Stimulated activated CD4-positive, alpha-beta T cell treated with anti-CD3 and anti-CD28 coated beads, Interleukin-15, amount 100 ng/mL, for 24 hours (primary cell): Measurements from ENCODE around the gene NPBWR2.
A peak's percentile ranks its signal among the peaks of the same experiment; 100 is the strongest.
"Not testable (repeated sequence)": the region's sequence is repeated elsewhere in the genome, so short reads cannot be mapped to it uniquely, and the experiment has no call there.

Experiments used
- DNase-seq: peaks from one replicate; pipeline ENCODE4 v3.0.0-alpha.2; 2020

The NPBWR2 gene

GRCh38 chr20:64102647-64103354, 4.6 kb downstream of the NPBWR2 start:
- DNase-seq, result no peak

DNA sequence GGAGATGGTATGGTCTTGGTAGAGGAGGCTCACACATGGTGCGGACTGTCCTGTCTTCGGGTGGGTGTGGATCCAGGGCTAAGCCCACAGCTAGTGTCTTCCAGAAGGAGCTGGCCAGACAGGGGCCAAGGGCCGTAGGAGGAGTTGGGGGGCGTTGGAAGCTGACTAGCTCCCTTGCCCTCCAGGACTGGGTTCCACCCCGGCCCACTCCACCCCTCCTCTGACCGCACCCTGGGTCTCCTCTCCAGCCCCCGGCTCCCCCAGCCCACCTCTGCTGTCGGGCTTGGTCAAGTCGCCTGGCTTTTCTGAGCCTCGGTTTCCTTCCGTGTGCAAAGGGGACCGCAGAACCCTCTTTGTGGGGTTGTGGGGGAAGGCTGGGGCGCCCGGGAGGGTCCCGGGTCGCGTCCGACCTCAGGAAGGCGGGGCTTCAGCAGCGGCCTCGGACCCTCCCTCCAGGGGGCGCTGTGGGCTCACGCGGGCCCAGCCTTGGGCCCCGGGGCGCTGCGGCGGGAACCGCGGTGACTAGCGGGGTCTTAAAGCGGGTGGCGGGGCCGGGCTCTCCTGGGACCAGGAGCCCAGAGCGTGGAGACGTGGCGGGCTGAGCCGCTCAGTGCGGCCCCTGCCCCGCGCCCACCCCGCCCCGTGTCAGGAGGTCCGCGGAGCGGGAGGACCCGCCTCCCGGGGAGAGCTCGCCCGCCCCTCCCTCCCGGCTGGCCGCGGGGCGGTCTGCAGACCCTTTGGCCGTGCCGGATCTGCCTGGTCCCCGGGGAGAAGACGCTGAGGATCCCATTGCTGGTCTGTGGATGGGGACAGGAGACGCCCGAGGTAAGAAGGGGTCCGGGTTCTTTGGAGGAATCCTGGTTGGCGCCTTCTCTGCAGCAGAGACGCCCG, 5.4 kb downstream of the NPBWR2 start:
- peak; percentile 80 for DNase-seq

DNA sequence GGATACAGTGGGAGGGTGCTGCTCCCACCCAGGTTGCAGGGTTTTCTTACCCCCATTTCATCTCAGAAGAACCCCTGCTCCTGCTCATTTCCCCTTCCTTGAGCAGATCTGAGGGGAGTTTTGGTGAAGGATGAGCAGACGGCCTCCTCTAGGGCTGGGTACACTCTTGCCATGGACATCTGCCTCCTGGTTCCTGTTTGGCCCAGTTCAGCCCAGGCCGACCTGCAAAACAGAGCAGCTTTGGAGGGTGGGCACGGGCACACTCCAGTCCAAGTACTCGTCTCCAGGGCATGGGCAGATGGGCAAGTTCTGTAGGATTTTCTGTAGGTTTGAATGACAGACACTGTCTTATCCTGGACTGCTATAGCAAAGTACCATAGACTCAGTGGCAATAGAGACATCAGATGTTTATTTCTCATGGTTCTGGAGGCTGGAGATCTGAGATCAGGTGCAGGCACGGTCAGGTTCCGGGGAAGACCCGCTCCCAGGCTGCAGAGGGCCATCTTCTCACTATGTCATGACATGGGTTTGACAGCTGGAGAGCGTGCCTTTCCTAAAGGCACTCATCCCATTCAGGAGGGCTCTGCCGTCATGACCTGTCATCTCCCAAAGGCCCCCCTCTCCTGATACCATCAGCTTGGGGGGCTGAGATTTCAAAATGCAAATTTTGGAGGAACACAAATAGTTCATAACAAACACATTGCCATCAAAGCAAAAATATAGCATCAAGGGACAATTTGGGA, 6.2 kb downstream of the NPBWR2 start:
- no peak for DNase-seq

DNA sequence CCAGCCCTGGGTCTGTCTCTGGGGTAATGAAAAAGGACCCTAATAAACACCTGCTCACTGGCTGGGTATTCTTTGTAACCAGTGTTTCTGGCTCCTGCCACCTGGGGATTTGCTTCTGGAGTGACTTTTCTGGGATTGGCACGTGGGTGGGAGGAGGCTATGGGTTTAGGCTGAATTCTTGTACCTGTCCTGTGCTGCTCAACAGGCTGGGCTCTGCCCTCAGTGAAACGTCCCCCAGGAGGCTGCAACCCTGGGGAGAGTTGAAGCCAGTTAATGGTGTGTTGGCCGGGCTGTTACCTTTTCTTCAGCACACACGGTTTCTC, 6.8 kb downstream of the NPBWR2 start:
- no peak for DNase-seq

GRCh38 chr20:64099880-64100565, 7.3 kb downstream of the NPBWR2 start:
- DNase-seq, result no peak

GRCh38 chr20:64099086-64099786, 8.1 kb downstream of the NPBWR2 start:
- no peak for DNase-seq

DNA sequence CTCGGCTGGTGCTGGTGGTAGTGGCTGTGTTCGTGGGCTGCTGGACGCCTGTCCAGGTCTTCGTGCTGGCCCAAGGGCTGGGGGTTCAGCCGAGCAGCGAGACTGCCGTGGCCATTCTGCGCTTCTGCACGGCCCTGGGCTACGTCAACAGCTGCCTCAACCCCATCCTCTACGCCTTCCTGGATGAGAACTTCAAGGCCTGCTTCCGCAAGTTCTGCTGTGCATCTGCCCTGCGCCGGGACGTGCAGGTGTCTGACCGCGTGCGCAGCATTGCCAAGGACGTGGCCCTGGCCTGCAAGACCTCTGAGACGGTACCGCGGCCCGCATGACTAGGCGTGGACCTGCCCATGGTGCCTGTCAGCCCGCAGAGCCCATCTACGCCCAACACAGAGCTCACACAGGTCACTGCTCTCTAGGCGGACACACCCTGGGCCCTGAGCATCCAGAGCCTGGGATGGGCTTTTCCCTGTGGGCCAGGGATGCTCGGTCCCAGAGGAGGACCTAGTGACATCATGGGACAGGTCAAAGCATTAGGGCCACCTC, 8.8 kb downstream of the NPBWR2 start:
- DNase-seq, result no peak

GRCh38 chr20:64096535-64096934, 10.8 kb downstream of the NPBWR2 start:
- no peak for DNase-seq

DNA sequence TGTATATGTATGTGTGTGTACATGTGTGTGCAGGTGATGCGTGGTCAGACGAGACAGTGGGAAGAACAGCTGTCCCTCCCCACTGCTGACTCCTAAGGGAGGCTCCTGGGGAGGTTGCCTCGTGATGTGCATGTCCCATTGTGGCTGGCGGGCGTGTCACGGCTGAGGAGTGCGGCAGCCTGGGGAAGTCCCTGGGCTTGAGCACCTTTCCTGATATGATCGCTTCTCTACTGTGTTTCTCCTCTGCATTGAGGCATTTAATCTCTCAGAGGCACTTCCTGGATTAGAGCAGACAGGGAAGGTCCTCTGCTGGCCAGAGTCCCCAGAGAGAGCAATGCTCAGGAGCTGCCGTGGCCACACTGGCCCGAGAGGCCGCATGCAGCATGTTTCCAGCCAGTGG, 11.4 kb downstream of the NPBWR2 start:
- DNase-seq, result no peak

GRCh38 chr20:64095455-64095854, 11.9 kb downstream of the NPBWR2 start:
- no peak for DNase-seq

DNA sequence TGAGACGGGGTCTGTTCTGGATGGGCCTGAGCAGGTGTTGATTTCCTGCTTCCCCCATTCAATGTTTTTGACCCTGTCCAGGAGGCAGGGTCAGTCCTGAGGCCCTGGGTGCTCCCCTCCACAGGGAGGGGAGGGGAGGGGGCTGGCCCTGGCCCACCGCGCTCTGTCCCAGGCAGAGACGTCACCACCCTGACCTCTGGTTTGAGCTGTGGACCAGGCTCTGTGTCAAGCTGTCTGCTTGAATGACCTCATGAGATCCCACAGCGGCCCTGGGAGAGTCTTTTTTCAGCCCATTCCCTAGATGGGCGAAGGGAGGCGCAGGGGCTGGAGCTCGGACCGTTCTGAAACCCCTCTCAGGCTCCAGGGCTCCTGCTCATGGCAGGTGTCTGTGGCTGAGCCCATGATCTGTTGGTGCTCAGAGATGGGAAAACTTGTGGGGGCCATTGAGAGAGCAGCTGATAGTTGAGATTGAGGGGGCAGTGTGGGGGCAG, 14.3 kb downstream of the NPBWR2 start:
- no peak for DNase-seq

GRCh38 chr20:64092258-64093012, 14.9 kb downstream of the NPBWR2 start:
- DNase-seq, result no peak

- no peak for DNase-seq
These were observed 15.6 kb downstream of the NPBWR2 start for GRCh38 chr20:64091770-64092169.

DNA sequence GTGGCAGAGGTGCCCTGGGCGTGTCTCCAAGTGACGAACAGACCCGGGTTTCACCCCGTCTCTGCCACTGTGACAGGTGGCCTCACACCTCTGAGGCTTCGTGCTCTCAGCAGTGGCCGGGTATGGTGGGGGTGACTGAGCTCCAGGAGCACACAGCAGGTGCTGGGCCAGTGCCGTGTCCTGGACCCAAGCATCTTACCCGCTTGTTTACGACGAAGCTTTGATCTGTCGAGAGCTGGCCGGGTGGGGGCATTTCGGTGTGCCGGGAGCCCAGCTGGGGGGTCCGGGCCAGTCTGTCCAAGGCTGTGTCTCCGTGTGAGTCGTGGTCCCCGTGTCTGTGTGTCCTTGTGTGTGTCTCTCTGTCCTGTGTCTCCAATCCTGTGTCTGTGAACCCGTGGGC, 16.0 kb downstream of the NPBWR2 start:
- DNase-seq, result no peak

DNA sequence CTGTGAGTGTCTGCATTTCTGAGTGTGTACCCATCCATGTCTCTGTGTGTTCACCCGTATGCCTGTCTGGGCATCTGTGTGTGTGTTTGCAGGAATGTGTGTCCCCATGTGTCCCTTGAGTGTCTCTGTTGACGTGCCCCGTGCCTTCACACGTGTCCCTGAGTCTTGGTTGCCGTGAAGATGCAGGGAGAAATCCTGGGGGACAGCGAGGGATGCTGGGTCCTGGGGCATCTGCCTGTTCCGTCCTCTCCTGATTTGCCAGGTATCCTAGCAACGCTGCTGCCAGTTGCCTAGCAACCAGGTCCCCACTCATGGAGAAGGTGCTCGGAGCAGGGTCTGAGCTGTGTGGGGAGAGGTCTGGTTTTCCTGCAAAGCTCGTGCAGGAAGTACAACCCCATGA, 17.2 kb downstream of the NPBWR2 start:
- no peak for DNase-seq

- not testable (repeated sequence) for DNase-seq
These were observed 18.8 kb downstream of the NPBWR2 start for GRCh38 chr20:64088586-64088985.

DNA sequence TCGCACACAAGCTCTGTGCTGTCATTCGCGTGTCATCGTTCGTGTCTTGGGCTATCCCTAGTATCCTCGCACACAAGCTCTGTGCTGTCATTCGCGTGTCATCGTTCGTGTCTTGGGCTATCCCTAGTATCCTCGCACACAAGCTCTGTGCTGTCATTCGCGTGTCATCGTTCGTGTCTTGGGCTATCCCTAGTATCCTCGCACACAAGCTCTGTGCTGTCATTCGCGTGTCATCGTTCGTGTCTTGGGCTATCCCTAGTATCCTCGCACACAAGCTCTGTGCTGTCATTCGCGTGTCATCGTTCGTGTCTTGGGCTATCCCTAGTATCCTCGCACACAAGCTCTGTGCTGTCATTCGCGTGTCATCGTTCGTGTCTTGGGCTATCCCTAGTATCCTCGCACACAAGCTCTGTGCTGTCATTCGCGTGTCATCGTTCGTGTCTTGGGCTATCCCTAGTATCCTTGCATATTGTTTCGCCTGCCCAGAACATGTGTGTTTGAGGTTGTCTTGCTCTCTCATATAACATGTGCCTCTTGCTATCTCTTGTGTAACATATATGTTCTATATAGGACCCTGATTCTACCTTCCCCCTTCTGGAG, 20.0 kb downstream of the NPBWR2 start:
- DNase-seq, result not testable (repeated sequence)

GRCh38 chr20:64086801-64087200, 20.6 kb downstream of the NPBWR2 start:
- no peak for DNase-seq

GRCh38 chr20:64084685-64085152, 22.6 kb downstream of the NPBWR2 start:
- DNase-seq, result no peak
